Measurements from ENCODE around the gene AK8.

The AK8 gene

DNA sequence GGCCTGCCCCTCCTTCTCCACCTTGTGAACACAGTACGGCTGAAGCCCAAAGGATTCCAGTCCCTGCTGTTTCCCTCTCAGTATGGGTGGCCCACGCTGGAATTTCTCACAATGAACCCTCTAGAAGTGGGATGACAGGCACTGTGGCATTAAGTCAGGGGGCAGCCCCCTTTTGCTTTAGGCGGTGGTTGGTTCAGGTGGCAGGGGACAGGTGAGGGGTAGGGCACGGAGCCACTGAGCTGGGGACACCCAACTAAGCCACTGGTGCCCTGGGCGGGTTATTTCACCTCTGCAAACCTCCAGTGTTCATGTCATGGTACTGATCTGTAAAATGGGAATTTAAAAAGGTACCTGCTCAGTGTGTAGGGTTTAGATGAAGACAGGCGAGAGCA is 8.2 kb upstream of the AK8 start:
- WGBS, 2 donors (ENCODE audit: extremely low coverage in 2 of 2, insufficient read length in 2 of 2, insufficient replicate concordance in 1 of 2) = no CpG with 5 or more reads among the region's 6 CpGs
- H3K4ac ChIP-seq (ENCODE audit: low read length) = no peak overlapping the region
- peaks cover 2 to 6% of the 10 kb centered on the region in 2 donors for H3K4me1 ChIP-seq (ENCODE audit: control insufficient read depth in 2 of 2, insufficient read depth in 1 of 2, low read depth in 1 of 2, low read length in 2 of 2)

DNA sequence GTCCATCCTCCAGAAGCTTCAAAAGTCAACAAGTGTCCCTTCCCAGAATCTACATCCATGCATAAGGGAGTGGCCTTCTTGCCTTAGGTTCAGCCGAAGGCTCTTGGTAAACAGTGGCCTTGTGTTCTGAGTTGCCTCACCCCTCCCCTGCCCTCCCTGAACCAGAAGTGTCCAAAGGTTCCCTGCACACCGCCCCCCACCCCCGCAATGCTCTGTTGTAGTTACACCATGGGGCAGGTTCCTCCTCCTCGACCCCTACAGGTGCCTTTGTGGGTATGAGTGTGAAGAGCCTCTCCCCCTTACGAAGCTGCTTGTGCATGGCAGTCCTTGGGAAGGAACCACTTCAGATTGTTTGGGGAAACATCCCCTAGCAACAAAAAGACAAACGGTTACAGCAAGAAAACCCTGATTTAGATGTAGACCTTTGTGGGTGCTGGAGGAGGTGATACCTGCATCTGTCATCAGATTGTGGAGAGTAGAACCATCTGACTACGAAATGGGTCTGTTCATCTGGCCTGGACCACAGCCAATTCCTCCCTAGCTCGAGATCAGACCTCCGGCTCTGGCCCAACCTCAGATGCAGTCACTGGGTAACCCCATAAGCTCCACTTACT is 7.7 kb upstream of the AK8 start:
- peak overlapping the region; percentile 50 for H3K9ac ChIP-seq (ENCODE audit: low read depth, low read length, poor library complexity)
- H3K9me3 ChIP-seq (replicated peaks in 1 of 2; ENCODE audit: control insufficient read depth in 2 of 2, insufficient read depth in 1 of 2, low read depth in 1 of 2, low read length in 2 of 2) = no peaks in the 10 kb centered on the region
- H4K91ac ChIP-seq (ENCODE audit: low read depth, low read length, poor library complexity) = no peak overlapping the region
- DNase-seq (ENCODE audit: low spot score) = no peak
- WGBS, 2 donors (ENCODE audit: extremely low coverage in 2 of 2, insufficient read length in 2 of 2, insufficient replicate concordance in 1 of 2) = no CpG with 5 or more reads among the region's 9 CpGs
- no peak overlapping the region for H3K4ac ChIP-seq (ENCODE audit: low read length)
- no peak overlapping the region for H3K4me2 ChIP-seq (ENCODE audit: insufficient read depth, low read length, poor library complexity, severe bottlenecking)
- H3K27ac ChIP-seq (replicated peaks; ENCODE audit: low read length) = no peak overlapping the region
- H2AFZ ChIP-seq (ENCODE audit: low read length) = no peak overlapping the region
- H2BK15ac ChIP-seq (ENCODE audit: low read length) = no peak overlapping the region
- peaks cover 0 to 8% of the 10 kb centered on the region in 2 donors for H3K36me3 ChIP-seq (replicated peaks in 1 of 2; ENCODE audit: control insufficient read depth in 2 of 2, insufficient read depth in 2 of 2, low read length in 2 of 2)
- H3K4me1 ChIP-seq (ENCODE audit: control insufficient read depth in 2 of 2, insufficient read depth in 1 of 2, low read depth in 1 of 2, low read length in 2 of 2) = peaks cover 2 to 6% of the 10 kb centered on the region in 2 donors
- H3K18ac ChIP-seq (ENCODE audit: low read length) = no peak overlapping the region
- no peak overlapping the region for H2BK5ac ChIP-seq (ENCODE audit: low read length)
- H3K14ac ChIP-seq (ENCODE audit: low read length) = no peak overlapping the region
- H3K23ac ChIP-seq (ENCODE audit: low read depth, low read length, poor library complexity) = no peak overlapping the region
- H3K27me3 ChIP-seq (ENCODE audit: control insufficient read depth in 3 of 3, insufficient read depth in 3 of 3, low read depth in 1 of 3, low read length in 3 of 3) = no peaks in the 10 kb centered on the region
- H2BK12ac ChIP-seq (ENCODE audit: low read length) = no peak overlapping the region
- no peak overlapping the region for H3K4me3 ChIP-seq (ENCODE audit: low read length in 2 of 2)
- H3K79me1 ChIP-seq (ENCODE audit: low read depth, low read length) = no peaks in the 10 kb centered on the region
- no peak overlapping the region for H2BK120ac ChIP-seq (ENCODE audit: low read depth, low read length)
- H4K8ac ChIP-seq (ENCODE audit: low read depth, low read length) = no peak overlapping the region
- H2AK5ac ChIP-seq (ENCODE audit: low read depth, low read length) = no peak overlapping the region

More for the DNA sequence above, 8.2 kb upstream of the AK8 start:
- H2BK120ac ChIP-seq (ENCODE audit: low read depth, low read length) = no peak overlapping the region
- no peak overlapping the region for H3K14ac ChIP-seq (ENCODE audit: low read length)
- no peak overlapping the region for H3K4me3 ChIP-seq (ENCODE audit: low read length in 2 of 2)
- no peak overlapping the region for H3K23ac ChIP-seq (ENCODE audit: low read depth, low read length, poor library complexity)
- no peaks in the 10 kb centered on the region for H3K9me3 ChIP-seq (replicated peaks in 1 of 2; ENCODE audit: control insufficient read depth in 2 of 2, insufficient read depth in 1 of 2, low read depth in 1 of 2, low read length in 2 of 2)
- DNase-seq (ENCODE audit: low spot score) = no peak
- H2AFZ ChIP-seq (ENCODE audit: low read length) = no peak overlapping the region
- H3K36me3 ChIP-seq (replicated peaks in 1 of 2; ENCODE audit: control insufficient read depth in 2 of 2, insufficient read depth in 2 of 2, low read length in 2 of 2) = peaks cover 0 to 11% of the 10 kb centered on the region in 2 donors
- H4K8ac ChIP-seq (ENCODE audit: low read depth, low read length) = no peak overlapping the region
- H3K79me1 ChIP-seq (ENCODE audit: low read depth, low read length) = no peaks in the 10 kb centered on the region
- no peak overlapping the region for H3K9ac ChIP-seq (ENCODE audit: low read depth, low read length, poor library complexity)
- H3K27ac ChIP-seq (replicated peaks; ENCODE audit: low read length) = no peak overlapping the region
- no peak overlapping the region for H2AK5ac ChIP-seq (ENCODE audit: low read depth, low read length)
- no peak overlapping the region for H3K4me2 ChIP-seq (ENCODE audit: insufficient read depth, low read length, poor library complexity, severe bottlenecking)
- no peaks in the 10 kb centered on the region for H3K27me3 ChIP-seq (ENCODE audit: control insufficient read depth in 3 of 3, insufficient read depth in 3 of 3, low read depth in 1 of 3, low read length in 3 of 3)
- H2BK12ac ChIP-seq (ENCODE audit: low read length) = no peak overlapping the region
- no peak overlapping the region for H3K18ac ChIP-seq (ENCODE audit: low read length)
- H2BK5ac ChIP-seq (ENCODE audit: low read length) = no peak overlapping the region
- no peak overlapping the region for H2BK15ac ChIP-seq (ENCODE audit: low read length)
- no peak overlapping the region for H4K91ac ChIP-seq (ENCODE audit: low read depth, low read length, poor library complexity)

DNA sequence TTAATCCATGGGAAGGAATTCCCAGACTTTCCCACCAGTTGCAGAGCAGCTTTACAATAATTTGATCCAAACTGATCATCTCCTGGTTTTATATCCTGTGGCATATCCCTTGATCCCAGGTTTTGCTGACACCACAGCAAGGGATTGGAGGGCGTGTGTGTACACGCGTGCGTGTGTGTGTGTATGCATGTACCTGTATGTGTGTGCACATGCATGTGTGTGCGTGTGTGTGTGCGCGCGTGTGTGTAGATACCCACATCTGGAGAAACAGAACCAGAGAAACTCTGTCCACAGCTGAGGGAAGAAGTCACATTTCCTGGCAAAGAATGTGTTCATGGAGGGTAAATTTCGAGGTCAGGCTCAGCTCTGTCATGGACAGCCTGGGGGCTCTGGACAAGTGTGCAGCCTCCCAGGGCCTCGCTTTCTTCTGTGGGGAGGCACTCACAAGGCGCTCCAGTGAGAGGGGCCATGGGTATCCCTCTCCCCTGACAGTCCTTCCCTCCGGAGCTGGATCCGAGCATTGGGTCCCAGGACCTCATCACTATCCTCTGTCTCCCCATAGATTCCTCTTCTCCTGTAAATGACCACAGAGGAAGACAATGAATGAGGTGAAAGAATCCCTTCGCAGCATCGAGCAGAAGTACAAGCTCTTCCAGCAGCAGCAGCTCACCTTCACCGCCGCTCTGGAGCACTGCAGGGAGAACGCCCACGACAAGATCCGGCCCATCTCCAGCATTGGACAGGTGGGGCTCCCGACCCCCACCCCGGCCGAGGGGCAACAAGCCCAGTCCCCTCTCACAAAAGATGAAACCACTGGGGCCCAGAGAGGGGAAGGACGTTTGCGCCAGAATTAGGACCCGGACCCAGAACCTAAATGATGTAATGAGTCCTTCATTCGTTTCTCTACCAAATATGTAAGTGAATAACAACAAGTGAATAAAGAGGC is 5.5 kb upstream of the AK8 start:
- Histone ChIP-seq H3K4ac (ENCODE audit: low read length) (no peak overlapping the region), H3K27ac (replicated peaks; ENCODE audit: low read length) (no peak overlapping the region), H2BK5ac (ENCODE audit: low read length) (no peak overlapping the region), H3K9me3 (replicated peaks in 1 of 2; ENCODE audit: control insufficient read depth in 2 of 2, insufficient read depth in 1 of 2, low read depth in 1 of 2, low read length in 2 of 2) (no peaks in the 10 kb centered on the region), H3K79me1 (ENCODE audit: low read depth, low read length) (no peaks in the 10 kb centered on the region), H2BK12ac (ENCODE audit: low read length) (no peak overlapping the region), H3K18ac (ENCODE audit: low read length) (peak overlapping the region; percentile 22), H4K91ac (ENCODE audit: low read depth, low read length, poor library complexity) (no peak overlapping the region), H3K36me3 (replicated peaks in 1 of 2; ENCODE audit: control insufficient read depth in 2 of 2, insufficient read depth in 2 of 2, low read length in 2 of 2) (peaks cover 0 to 5% of the 10 kb centered on the region in 2 donors), H2AK5ac (ENCODE audit: low read depth, low read length) (no peak overlapping the region), H2BK15ac (ENCODE audit: low read length) (no peak overlapping the region), H4K8ac (ENCODE audit: low read depth, low read length) (no peak overlapping the region), H2BK120ac (ENCODE audit: low read depth, low read length) (no peak overlapping the region), H3K4me3 (ENCODE audit: low read length in 2 of 2) (no peak overlapping the region), H3K4me1 (ENCODE audit: control insufficient read depth in 2 of 2, insufficient read depth in 1 of 2, low read depth in 1 of 2, low read length in 2 of 2) (peaks cover 2 to 8% of the 10 kb centered on the region in 2 donors), H3K27me3 (ENCODE audit: control insufficient read depth in 3 of 3, insufficient read depth in 3 of 3, low read depth in 1 of 3, low read length in 3 of 3) (no peaks in the 10 kb centered on the region), H3K14ac (ENCODE audit: low read length) (no peak overlapping the region), H2AFZ (ENCODE audit: low read length) (no peak overlapping the region), H3K4me2 (ENCODE audit: insufficient read depth, low read length, poor library complexity, severe bottlenecking) (no peak overlapping the region), H3K9ac (ENCODE audit: low read depth, low read length, poor library complexity) (no peak overlapping the region), H3K23ac (ENCODE audit: low read depth, low read length, poor library complexity) (peak overlapping the region; percentile 44)
- no CpG with 5 or more reads among the region's 27 CpGs for whole genome bisulfite sequencing, 2 donors (ENCODE audit: extremely low coverage in 2 of 2, insufficient read length in 2 of 2, insufficient replicate concordance in 1 of 2)
- no peak for DNase-seq (ENCODE audit: low spot score)

DNA sequence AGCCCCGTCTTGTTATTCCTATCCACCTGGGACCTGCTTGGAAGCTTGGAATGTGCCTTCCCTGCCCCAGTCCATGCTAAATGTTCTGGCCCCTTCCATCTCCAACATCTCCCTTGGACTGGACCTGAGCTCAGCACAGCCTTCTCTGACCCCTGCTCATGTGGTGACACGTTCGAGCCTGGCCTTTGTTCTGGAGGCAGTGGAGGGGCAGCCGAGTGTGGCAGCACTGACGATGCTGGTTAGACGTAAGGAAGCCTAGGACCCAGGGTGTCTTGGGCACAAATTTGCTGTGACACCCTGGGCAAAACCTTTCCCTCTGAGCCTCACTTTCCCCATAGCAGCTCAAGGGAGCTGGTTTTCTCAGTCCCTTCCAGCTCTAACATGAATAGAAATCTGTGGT is 4.5 kb upstream of the AK8 start:
- WGBS, 2 donors (ENCODE audit: extremely low coverage in 2 of 2, insufficient read length in 2 of 2, insufficient replicate concordance in 1 of 2) = no CpG with 5 or more reads among the region's 6 CpGs
- no peak for DNase-seq (ENCODE audit: low spot score)

More for the DNA sequence above, 4.5 kb upstream of the AK8 start:
- no peak overlapping the region for H2BK120ac ChIP-seq (ENCODE audit: low read depth, low read length)
- H2BK12ac ChIP-seq (ENCODE audit: low read length) = no peak overlapping the region
- no peak overlapping the region for H3K4ac ChIP-seq (ENCODE audit: low read length)
- no peak overlapping the region for H3K4me3 ChIP-seq (ENCODE audit: low read length in 2 of 2)
- H2AFZ ChIP-seq (ENCODE audit: low read length) = no peak overlapping the region
- H2BK15ac ChIP-seq (ENCODE audit: low read length) = no peak overlapping the region
- peaks cover 2 to 9% of the 10 kb centered on the region in 2 donors for H3K4me1 ChIP-seq (ENCODE audit: control insufficient read depth in 2 of 2, insufficient read depth in 1 of 2, low read depth in 1 of 2, low read length in 2 of 2)
- H3K27ac ChIP-seq (replicated peaks; ENCODE audit: low read length) = no peak overlapping the region
- no peak overlapping the region for H2AK5ac ChIP-seq (ENCODE audit: low read depth, low read length)
- no peak overlapping the region for H2BK5ac ChIP-seq (ENCODE audit: low read length)
- no peak overlapping the region for H3K14ac ChIP-seq (ENCODE audit: low read length)
- no peak overlapping the region for H3K18ac ChIP-seq (ENCODE audit: low read length)
- no peaks in the 10 kb centered on the region for H3K79me1 ChIP-seq (ENCODE audit: low read depth, low read length)
- H3K23ac ChIP-seq (ENCODE audit: low read depth, low read length, poor library complexity) = no peak overlapping the region
- H4K91ac ChIP-seq (ENCODE audit: low read depth, low read length, poor library complexity) = no peak overlapping the region
- H3K9ac ChIP-seq (ENCODE audit: low read depth, low read length, poor library complexity) = peak overlapping the region; percentile 5
- no peaks in the 10 kb centered on the region for H3K36me3 ChIP-seq (replicated peaks in 1 of 2; ENCODE audit: control insufficient read depth in 2 of 2, insufficient read depth in 2 of 2, low read length in 2 of 2)
- H4K8ac ChIP-seq (ENCODE audit: low read depth, low read length) = no peak overlapping the region
- no peaks in the 10 kb centered on the region for H3K9me3 ChIP-seq (replicated peaks in 1 of 2; ENCODE audit: control insufficient read depth in 2 of 2, insufficient read depth in 1 of 2, low read depth in 1 of 2, low read length in 2 of 2)
- H3K27me3 ChIP-seq (ENCODE audit: control insufficient read depth in 3 of 3, insufficient read depth in 3 of 3, low read depth in 1 of 3, low read length in 3 of 3) = peaks cover 0 to 4% (median 0%) of the 10 kb centered on the region in 3 experiments
- no peak overlapping the region for H3K4me2 ChIP-seq (ENCODE audit: insufficient read depth, low read length, poor library complexity, severe bottlenecking)

Data from neuronal stem cell (in vitro differentiated cells).